Keratinocyte (primary cell): ENCODE measurements around the gene MANBA. TPM values are rescaled to one million over a fixed set of nuclear protein-coding genes. Genes with fewer than 3 reads are reported as not detected.

Source experiments
- DNase-seq: peaks from one replicate; pipeline ENCODE4 v3.0.0-alpha.2; 2011; ENCODE audit warnings: low read depth, missing footprints, low spot score
- FAIRE-seq: peaks from 2 replicates; lab custom pipeline; 2011; peaks lifted over from hg19 to GRCh38; lab: Jason Lieb, UNC
- H2AFZ ChIP-seq: 2 replicates; pipeline ENCODE4 v1.6.0; 2012; ENCODE audit warnings: low read length, control low read depth, inconsistent platforms; ENCODE audit not compliant: control insufficient read depth
- H3K27ac ChIP-seq: 2 replicates; pipeline ENCODE4 v1.5.1; 2011; ENCODE audit warnings: low read length; ENCODE audit not compliant: control insufficient read depth, insufficient read depth
- H3K27me3 ChIP-seq: 3 replicates; pipeline ENCODE4 v1.6.0; 2011; ENCODE audit warnings: low read length; ENCODE audit not compliant: control insufficient read depth, insufficient read depth; ENCODE audit errors: extremely low read depth
- H3K36me3 ChIP-seq, 2 experiments: 2 replicates in 1 of 2; 3 replicates in 1 of 2; pipeline ENCODE4 v1.5.1; 2011; ENCODE audit warnings: low read length in 2 of 2, mild to moderate bottlenecking in 1 of 2; ENCODE audit not compliant: control insufficient read depth in 2 of 2, insufficient read depth in 2 of 2; ENCODE audit errors: extremely low read depth in 1 of 2
- H3K4me1 ChIP-seq: 3 replicates; pipeline ENCODE4 v1.5.1; 2011; ENCODE audit warnings: low read length; ENCODE audit not compliant: control insufficient read depth, insufficient read depth; ENCODE audit errors: extremely low read depth
- H3K4me2 ChIP-seq: 3 replicates; pipeline ENCODE4 v1.6.0; 2011; ENCODE audit warnings: low read depth, low read length; ENCODE audit not compliant: control insufficient read depth, insufficient read depth; ENCODE audit errors: extremely low read depth
- H3K4me3 ChIP-seq, 3 experiments: fragments of 200-600 bp in 1 of 3; sonication (generic) in 1 of 3; 2 replicates in 2 of 3; 3 replicates in 1 of 3; pipeline ENCODE4 v1.5.1; 2011 to 2016; ENCODE audit warnings: low read length in 3 of 3, mild to moderate bottlenecking in 3 of 3, control low read depth in 2 of 3, inconsistent platforms in 1 of 3, low read depth in 1 of 3, mixed read lengths in 1 of 3, mixed run types in 1 of 3, moderate library complexity in 1 of 3; ENCODE audit not compliant: control insufficient read depth in 2 of 3, insufficient read depth in 2 of 3; ENCODE audit errors: extremely low read depth in 1 of 3
- H3K79me2 ChIP-seq: 2 replicates; pipeline ENCODE4 v1.6.0; 2012; ENCODE audit warnings: low read length; ENCODE audit not compliant: control insufficient read depth, insufficient read depth
- H3K9ac ChIP-seq: 3 replicates; pipeline ENCODE4 v1.6.0; 2011; ENCODE audit warnings: low read length; ENCODE audit not compliant: control insufficient read depth, insufficient read depth; ENCODE audit errors: extremely low read depth
- H3K9me1 ChIP-seq: 3 replicates; pipeline ENCODE4 v1.6.0; 2011; ENCODE audit warnings: low read length; ENCODE audit not compliant: control insufficient read depth, insufficient read depth; ENCODE audit errors: extremely low read depth
- H3K9me3 ChIP-seq: 2 replicates; pipeline ENCODE4 v1.5.1; 2012; ENCODE audit warnings: low read depth, low read length; ENCODE audit not compliant: control insufficient read depth
- H4K20me1 ChIP-seq: 3 replicates; pipeline ENCODE4 v1.6.0; 2011; ENCODE audit warnings: low read length; ENCODE audit not compliant: control insufficient read depth, insufficient read depth; ENCODE audit errors: extremely low read depth
- EZH2 ChIP-seq: IDR thresholded peaks from one replicate; pipeline ENCODE4 v1.6.1; 2012; ENCODE audit warnings: inconsistent platforms, mild to moderate bottlenecking, low read length, moderate library complexity
- dilution Hi-C: fragments of 300-500 bp; cut with MboI; formaldehyde crosslinking; loops from one replicate; pipeline ENCODE4 v1.7.0; 2020; ENCODE audit warnings: low sequenced_read_pairs; ENCODE audit not compliant: extremely low pct_ligation_motif_present
- polyA plus RNA-seq, 5 experiments: library from polyadenylated mRNA; depleted of rRNA in 3 of 5; stranded (reverse) in 3 of 5; stranded (forward) in 1 of 5; unstranded in 1 of 5; fragments of >200 nt; gene quantifications; 1 replicate in 1 of 5; 2 replicates in 3 of 5; 3 replicates in 1 of 5; pipeline versions ENCODE4 v1.2.1 to v1.2.3, GENCODE V29; 2011 to 2012; ENCODE audit warnings: missing spikeins in 2 of 5, low read depth in 1 of 5, low replicate concordance in 1 of 5
- TF ChIP-seq, protein P1 (sequence below), 3 experiments: IDR thresholded peaks in 1 of 3; conservative IDR thresholded peaks in 1 of 3; optimal IDR thresholded peaks in 1 of 3; 2 replicates in 2 of 3; 3 replicates in 1 of 3; pipeline versions ENCODE3 to v1.5.1; 2011; ENCODE audit warnings: low read length in 3 of 3, mild to moderate bottlenecking in 3 of 3, moderate library complexity in 2 of 3, control low read depth in 1 of 3, inconsistent platforms in 1 of 3; ENCODE audit not compliant: insufficient read depth in 2 of 3; ENCODE audit errors: extremely low read depth in 1 of 3

The MANBA gene
- polyA plus RNA-seq, 1 donor (not counting 4 experiments of a cell fraction or from before 2014, with no cell fraction given): 9.3 TPM

DNA sequence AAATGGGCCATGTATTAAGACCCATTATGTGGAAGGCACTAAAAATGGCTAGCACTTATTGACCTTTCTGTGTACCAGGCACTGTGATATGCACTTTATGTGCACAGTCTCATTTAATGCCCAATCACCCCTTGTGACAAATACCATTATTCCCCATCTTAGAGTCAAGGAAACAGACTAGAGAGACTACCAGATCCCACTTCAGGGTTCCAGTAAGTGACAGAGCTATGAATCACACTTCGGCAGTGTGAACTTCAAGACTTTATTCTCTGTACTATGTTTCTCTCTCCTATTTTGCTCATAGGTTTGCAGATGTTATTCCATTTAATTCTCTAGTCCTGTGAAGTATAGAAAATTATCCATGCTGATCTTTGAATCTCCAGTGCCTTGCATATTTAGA is 152.6 kb downstream of the MANBA start:
- Histone ChIP-seq H2AFZ (no peak overlapping the region), H3K79me2 (no peaks in the 10 kb centered on the region), H4K20me1 (no peaks in the 10 kb centered on the region), H3K4me2 (no peak overlapping the region), H3K9me1 (no peaks in the 10 kb centered on the region), H3K4me1 (peaks cover 21% of the 10 kb centered on the region), H3K27me3 (no peaks in the 10 kb centered on the region), H3K4me3 (no peak overlapping the region), H3K9ac (no peak overlapping the region), H3K9me3 (no peaks in the 10 kb centered on the region), H3K36me3 (peaks cover 14 to 32% of the 10 kb centered on the region in 2 experiments), H3K27ac (no peak overlapping the region)
- dilution Hi-C loops: no loop called here
- no peak for DNase-seq
- TF ChIP-seq, protein P1, sequence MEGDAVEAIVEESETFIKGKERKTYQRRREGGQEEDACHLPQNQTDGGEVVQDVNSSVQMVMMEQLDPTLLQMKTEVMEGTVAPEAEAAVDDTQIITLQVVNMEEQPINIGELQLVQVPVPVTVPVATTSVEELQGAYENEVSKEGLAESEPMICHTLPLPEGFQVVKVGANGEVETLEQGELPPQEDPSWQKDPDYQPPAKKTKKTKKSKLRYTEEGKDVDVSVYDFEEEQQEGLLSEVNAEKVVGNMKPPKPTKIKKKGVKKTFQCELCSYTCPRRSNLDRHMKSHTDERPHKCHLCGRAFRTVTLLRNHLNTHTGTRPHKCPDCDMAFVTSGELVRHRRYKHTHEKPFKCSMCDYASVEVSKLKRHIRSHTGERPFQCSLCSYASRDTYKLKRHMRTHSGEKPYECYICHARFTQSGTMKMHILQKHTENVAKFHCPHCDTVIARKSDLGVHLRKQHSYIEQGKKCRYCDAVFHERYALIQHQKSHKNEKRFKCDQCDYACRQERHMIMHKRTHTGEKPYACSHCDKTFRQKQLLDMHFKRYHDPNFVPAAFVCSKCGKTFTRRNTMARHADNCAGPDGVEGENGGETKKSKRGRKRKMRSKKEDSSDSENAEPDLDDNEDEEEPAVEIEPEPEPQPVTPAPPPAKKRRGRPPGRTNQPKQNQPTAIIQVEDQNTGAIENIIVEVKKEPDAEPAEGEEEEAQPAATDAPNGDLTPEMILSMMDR (optimal IDR thresholded peaks at IDR 0.05 in 1 of 3, IDR thresholded peaks at IDR 0.05 in 1 of 3, conservative IDR thresholded peaks at IDR 0.05 in 1 of 3; ENCODE audit: extremely low read depth in 1 of 3, insufficient read depth in 2 of 3, low read length in 3 of 3): no peak
- no peak for TF ChIP-seq EZH2
- peak; percentile 69 for FAIRE-seq

DNA sequence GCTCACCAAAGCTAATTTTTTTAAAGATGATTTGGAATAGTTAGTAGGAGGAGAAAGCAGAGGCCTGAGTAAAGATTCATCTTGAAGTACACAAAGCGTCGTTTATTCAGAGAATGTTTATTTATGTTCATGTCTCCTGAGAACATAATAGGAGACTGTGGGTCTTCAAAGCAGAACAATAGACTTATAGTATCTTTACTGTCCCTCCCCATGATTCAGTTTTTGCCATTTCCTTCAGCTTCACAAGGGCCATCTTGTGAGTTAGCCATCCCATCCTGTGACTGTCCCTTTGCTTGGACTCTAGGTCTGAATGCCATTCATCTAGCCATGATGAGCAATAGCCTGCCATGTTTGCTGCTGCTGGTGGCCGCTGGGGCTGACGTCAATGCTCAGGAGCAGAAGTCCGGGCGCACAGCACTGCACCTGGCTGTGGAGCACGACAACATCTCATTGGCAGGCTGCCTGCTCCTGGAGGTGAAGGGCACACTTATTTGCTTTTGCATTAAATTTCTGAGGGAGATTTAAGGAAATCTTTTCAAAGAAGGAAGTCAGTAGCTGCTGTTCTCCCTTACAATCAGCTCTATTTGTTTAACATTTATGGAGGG is 153.8 kb downstream of the MANBA start:
- Histone ChIP-seq H3K27me3 (no peaks in the 10 kb centered on the region), H2AFZ (no peak overlapping the region)
- dilution Hi-C loops: no loop called here

More for the DNA sequence above, 153.8 kb downstream of the MANBA start:
- Histone ChIP-seq H3K4me1 (peaks cover 9% of the 10 kb centered on the region), H3K9me1 (no peaks in the 10 kb centered on the region), H3K4me2 (no peak overlapping the region), H4K20me1 (no peaks in the 10 kb centered on the region), H3K4me3 (no peak overlapping the region), H3K27ac (no peak overlapping the region), H3K9ac (no peak overlapping the region), H3K36me3 (peaks cover 18 to 29% of the 10 kb centered on the region in 2 experiments), H3K79me2 (no peaks in the 10 kb centered on the region), H3K9me3 (no peaks in the 10 kb centered on the region)
- FAIRE-seq: no peak
- TF ChIP-seq EZH2: no peak
- TF ChIP-seq, protein P1 (optimal IDR thresholded peaks at IDR 0.05 in 1 of 3, IDR thresholded peaks at IDR 0.05 in 1 of 3, conservative IDR thresholded peaks at IDR 0.05 in 1 of 3; ENCODE audit: extremely low read depth in 1 of 3, insufficient read depth in 2 of 3, low read length in 3 of 3): no peak
- DNase-seq: no peak
